ENCODE data around the gene LCT. TPM values are rescaled to one million over a fixed set of nuclear protein-coding genes. Genes with fewer than 3 reads are reported as not detected.
"Not testable (repeated sequence)": the region's sequence is repeated elsewhere in the genome, so short reads cannot be mapped to it uniquely, and the experiment has no call there.

LCT gene
- total RNA-seq, 1 experiment from 2014 or later: 1.3 TPM

DNA sequence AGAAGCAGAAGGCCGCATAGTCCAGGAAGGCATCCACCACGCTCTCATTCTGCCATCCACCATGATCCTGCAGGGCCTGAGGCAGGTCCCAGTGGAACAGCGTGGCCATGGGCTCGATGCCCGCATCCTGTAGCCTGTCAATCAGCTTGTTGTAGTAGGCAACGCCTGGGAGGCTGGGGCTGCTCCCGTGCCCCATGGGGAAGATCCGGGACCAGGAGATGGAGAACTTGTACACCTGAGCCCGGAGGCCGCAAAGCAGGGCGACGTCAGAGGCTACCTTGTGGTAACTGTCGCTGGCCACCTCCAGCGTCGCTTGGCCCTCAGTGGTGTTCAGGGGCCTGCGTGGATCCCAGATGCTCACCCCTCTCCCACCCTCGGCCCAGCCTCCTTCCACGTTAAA is 19.5 kb downstream of the LCT start:
- Mint-ChIP-seq H3K4me3 (ENCODE audit: low read depth, unreplicated experiment) (no peak overlapping the region), H3K27me3 (ENCODE audit: unreplicated experiment) (no peaks in the 10 kb centered on the region), H3K27ac (ENCODE audit: unreplicated experiment) (no peak overlapping the region), H3K9me3 (ENCODE audit: low read depth, unreplicated experiment) (no peaks in the 10 kb centered on the region), H3K36me3 (ENCODE audit: insufficient read depth, unreplicated experiment) (no peaks in the 10 kb centered on the region), H3K4me1 (ENCODE audit: low read depth, unreplicated experiment) (no peaks in the 10 kb centered on the region)
- no peak for TF ChIP-seq CTCF (IDR thresholded peaks at IDR 0.05; ENCODE audit: unreplicated experiment)
- CTCF ChIA-PET: no interaction called here
- no peak for DNase-seq
- no TSS peak for BruUV-seq (replicated peaks)
- intact Hi-C loops (cut with micrococcal nuclease; ENCODE audit: unreplicated experiment): no loop called here

DNA sequence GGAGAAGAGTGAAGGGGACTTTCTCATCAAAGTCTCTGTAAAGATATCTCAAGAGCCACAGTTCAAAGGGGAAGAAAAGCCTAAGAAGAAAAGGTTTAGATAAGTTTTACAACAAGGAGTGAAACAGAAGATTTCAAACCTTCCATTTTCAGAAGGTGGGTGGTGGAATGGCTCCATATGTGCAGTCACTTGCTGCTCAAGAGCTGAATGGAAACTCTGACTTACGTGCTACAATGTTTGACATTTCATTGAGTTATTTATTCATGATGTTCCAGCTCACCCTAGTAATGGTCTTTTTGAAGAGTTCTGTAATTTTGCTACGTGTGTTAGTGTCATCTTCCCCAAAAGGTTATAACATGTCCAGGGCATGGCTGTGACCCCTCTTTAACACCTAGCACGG is 21.7 kb downstream of the LCT start:
- BruUV-seq (replicated peaks): no TSS peak
- no peak for TF ChIP-seq CTCF (IDR thresholded peaks at IDR 0.05; ENCODE audit: unreplicated experiment)
- Mint-ChIP-seq H3K4me3 (ENCODE audit: low read depth, unreplicated experiment) (no peak overlapping the region), H3K9me3 (ENCODE audit: low read depth, unreplicated experiment) (no peaks in the 10 kb centered on the region), H3K36me3 (ENCODE audit: insufficient read depth, unreplicated experiment) (no peaks in the 10 kb centered on the region), H3K27me3 (ENCODE audit: unreplicated experiment) (no peaks in the 10 kb centered on the region), H3K27ac (ENCODE audit: unreplicated experiment) (no peak overlapping the region), H3K4me1 (ENCODE audit: low read depth, unreplicated experiment) (no peaks in the 10 kb centered on the region)
- intact Hi-C loops (cut with micrococcal nuclease; ENCODE audit: unreplicated experiment): no loop called here
- DNase-seq: no peak
- CTCF ChIA-PET: no interaction called here

DNA sequence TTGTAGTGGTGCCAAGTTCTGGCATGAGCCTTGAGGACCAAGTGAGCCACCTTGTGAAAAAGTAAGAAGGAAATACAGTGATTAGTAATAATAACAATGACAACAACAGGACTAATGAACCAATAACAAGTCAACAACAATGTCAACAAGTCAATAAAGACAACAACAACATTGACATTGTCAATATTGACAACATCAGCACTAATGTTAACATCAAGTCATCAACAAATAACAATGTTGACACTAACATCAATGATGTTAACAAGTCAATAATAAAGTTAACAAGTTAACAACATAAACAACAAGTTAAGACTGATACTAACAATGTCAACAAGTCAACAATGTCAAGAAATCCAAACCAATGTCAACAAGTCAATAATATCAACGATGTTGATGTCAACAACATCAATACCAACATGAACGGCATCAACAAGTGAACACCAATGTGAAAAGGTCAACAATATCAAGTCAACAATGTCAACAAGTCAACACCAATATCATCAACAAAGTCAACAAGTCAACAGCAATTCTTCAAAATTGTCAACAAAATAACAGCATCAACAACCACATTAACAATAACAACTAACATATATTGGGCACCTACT is 24.0 kb downstream of the LCT start:
- CTCF ChIA-PET: no interaction called here
- no TSS peak for BruUV-seq (replicated peaks)

DNA sequence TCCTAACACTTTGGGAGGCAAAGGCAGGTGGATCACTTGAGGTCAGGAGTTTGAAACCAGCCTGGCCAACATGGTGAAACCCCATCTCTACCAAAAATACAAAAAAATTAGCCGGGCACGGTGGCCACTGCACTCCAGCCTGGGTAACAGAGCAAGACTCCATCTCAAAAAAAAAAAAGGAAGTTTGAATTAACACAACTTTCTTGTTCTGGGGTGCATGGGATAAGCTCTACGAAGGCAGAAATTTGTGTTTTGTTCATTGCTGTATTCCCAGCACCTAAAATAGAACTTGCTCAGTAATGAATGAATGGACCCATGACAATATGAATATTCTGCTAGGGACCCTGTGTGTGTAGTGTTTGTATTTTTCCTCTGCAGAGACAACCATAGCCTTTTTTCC is 29.1 kb downstream of the LCT start:
- DNase-seq; H3K4me3 Mint-ChIP-seq (ENCODE audit: low read depth, unreplicated experiment); CTCF ChIA-PET; H3K36me3 Mint-ChIP-seq (ENCODE audit: insufficient read depth, unreplicated experiment); H3K27ac Mint-ChIP-seq (ENCODE audit: unreplicated experiment); BruUV-seq (replicated peaks); H3K4me1 Mint-ChIP-seq (ENCODE audit: low read depth, unreplicated experiment); intact Hi-C loops (cut with micrococcal nuclease; ENCODE audit: unreplicated experiment); H3K27me3 Mint-ChIP-seq (ENCODE audit: unreplicated experiment); H3K9me3 Mint-ChIP-seq (ENCODE audit: low read depth, unreplicated experiment): not testable (repeated sequence)

More for the DNA sequence above, 24.0 kb downstream of the LCT start:
- Mint-ChIP-seq H3K4me3 (ENCODE audit: low read depth, unreplicated experiment) (no peak overlapping the region), H3K27me3 (ENCODE audit: unreplicated experiment) (no peaks in the 10 kb centered on the region), H3K36me3 (ENCODE audit: insufficient read depth, unreplicated experiment) (no peaks in the 10 kb centered on the region), H3K9me3 (ENCODE audit: low read depth, unreplicated experiment) (no peaks in the 10 kb centered on the region), H3K27ac (ENCODE audit: unreplicated experiment) (no peak overlapping the region), H3K4me1 (ENCODE audit: low read depth, unreplicated experiment) (no peaks in the 10 kb centered on the region)
- intact Hi-C loops (cut with micrococcal nuclease; ENCODE audit: unreplicated experiment): no loop called here
- no peak for DNase-seq
- no peak for TF ChIP-seq CTCF (IDR thresholded peaks at IDR 0.05; ENCODE audit: unreplicated experiment)

DNA sequence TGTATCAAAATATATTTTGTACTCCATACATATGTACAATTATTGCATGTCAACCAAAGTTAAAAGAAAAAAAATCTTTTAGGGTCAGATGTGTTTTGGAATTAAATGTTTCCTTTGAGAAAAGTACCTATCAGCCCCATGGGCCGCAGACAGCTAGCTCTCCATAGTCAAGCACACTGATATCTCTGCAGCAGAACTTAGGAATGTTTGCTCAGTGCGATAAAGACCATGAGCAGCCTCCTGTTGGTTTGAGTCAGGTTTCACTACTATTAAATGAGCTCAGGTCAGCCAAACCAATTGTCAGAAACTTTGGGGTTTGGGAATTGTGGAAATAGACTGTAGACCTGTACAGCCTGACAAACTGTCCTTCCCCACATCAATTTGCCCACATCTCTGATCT is 33.7 kb downstream of the LCT start:
- no peak overlapping the region for H3K4me3 Mint-ChIP-seq (ENCODE audit: low read depth, unreplicated experiment)
- H3K4me1 Mint-ChIP-seq (ENCODE audit: low read depth, unreplicated experiment): no peaks in the 10 kb centered on the region
- intact Hi-C loops (cut with micrococcal nuclease; ENCODE audit: unreplicated experiment): no loop called here
- no peaks in the 10 kb centered on the region for H3K27me3 Mint-ChIP-seq (ENCODE audit: unreplicated experiment)
- H3K27ac Mint-ChIP-seq (ENCODE audit: unreplicated experiment): no peak overlapping the region
- BruUV-seq (replicated peaks): no TSS peak
- H3K9me3 Mint-ChIP-seq (ENCODE audit: low read depth, unreplicated experiment): no peaks in the 10 kb centered on the region
- TF ChIP-seq CTCF (IDR thresholded peaks at IDR 0.05; ENCODE audit: unreplicated experiment): no peak
- peaks cover 3% of the 10 kb centered on the region for H3K36me3 Mint-ChIP-seq (ENCODE audit: insufficient read depth, unreplicated experiment)
- DNase-seq: no peak
- CTCF ChIA-PET: interaction anchor here (0.6 to 1.1 kb wide), 2 partner anchors 228 to 554 kb away, joined by 3 to 5 read pairs; no protein-coding TSS in a partner anchor
